MM.1S (cell line): ENCODE measurements around the gene CAPN9.

Source experiments
- DNase-seq: peaks from one replicate; pipeline ENCODE4 v3.0.0-alpha.2; 2015
- H2AFZ ChIP-seq: fragments of 300-600 bp; sonication (generic); 2 replicates; pipeline ENCODE4 v1.6.0; 2016; ENCODE audit warnings: antibody characterized with exemption, low read length
- H3F3A ChIP-seq: fragments of 300-600 bp; sonication (generic); 2 replicates; pipeline ENCODE4 v1.6.1; 2016; ENCODE audit warnings: mild to moderate bottlenecking, antibody characterized with exemption, low read length, moderate library complexity, mixed read lengths; ENCODE audit not compliant: insufficient read depth
- H3K27ac ChIP-seq: fragments of 300-600 bp; sonication (generic); 2 replicates; pipeline ENCODE4 v1.5.1; 2016; ENCODE audit warnings: mild to moderate bottlenecking, low read length
- H3K27me3 ChIP-seq: fragments of 300-600 bp; sonication (generic); replicated peaks from 2 replicates; pipeline ENCODE4 v1.6.0; 2016; ENCODE audit warnings: low read length; ENCODE audit not compliant: insufficient read depth
- H3K36me3 ChIP-seq: fragments of 300-600 bp; sonication (generic); replicated peaks from 2 replicates; pipeline ENCODE4 v1.6.1; 2016; ENCODE audit warnings: mild to moderate bottlenecking, low read length, mixed read lengths; ENCODE audit not compliant: insufficient read depth
- H3K4me1 ChIP-seq: fragments of 300-600 bp; sonication (generic); 2 replicates; pipeline ENCODE4 v1.6.1; 2016; ENCODE audit warnings: low read length, mixed read lengths
- H3K4me2 ChIP-seq: fragments of 300-600 bp; sonication (generic); 2 replicates; pipeline ENCODE4 v1.6.0; 2016; ENCODE audit warnings: low read depth, low read length
- H3K4me3 ChIP-seq: fragments of 300-600 bp; sonication (generic); 2 replicates; pipeline ENCODE4 v1.5.1; 2016; ENCODE audit warnings: low read length, mixed read lengths
- H3K79me2 ChIP-seq: fragments of 300-600 bp; sonication (generic); 2 replicates; pipeline ENCODE4 v1.6.1; 2016; ENCODE audit warnings: mixed run types, low read length, mixed read lengths
- H3K9ac ChIP-seq: fragments of 300-600 bp; sonication (generic); 2 replicates; pipeline ENCODE4 v1.6.1; 2016; ENCODE audit warnings: low read length, mixed read lengths
- H3K9me2 ChIP-seq: fragments of 300-600 bp; sonication (generic); replicated peaks from 2 replicates; pipeline ENCODE4 v1.6.1; 2016; ENCODE audit warnings: mild to moderate bottlenecking, low read length, mixed read lengths; ENCODE audit not compliant: insufficient read depth
- H3K9me3 ChIP-seq: fragments of 300-600 bp; sonication (generic); replicated peaks from 2 replicates; pipeline ENCODE4 v1.6.1; 2016; ENCODE audit warnings: mild to moderate bottlenecking, low read length, mixed read lengths; ENCODE audit not compliant: insufficient read depth
- H4K20me1 ChIP-seq: fragments of 300-600 bp; sonication (generic); 2 replicates; pipeline ENCODE4 v1.6.1; 2016; ENCODE audit warnings: mild to moderate bottlenecking, low read length, moderate library complexity, mixed read lengths; ENCODE audit not compliant: insufficient read depth
- CTCF ChIP-seq: fragments of 300-600 bp; sonication (generic); IDR thresholded peaks from 2 replicates; pipeline ENCODE4 v1.5.1; 2016; ENCODE audit warnings: antibody characterized with exemption, low read length, mixed read lengths
- EZH2 ChIP-seq: fragments of 300-600 bp; sonication (generic); optimal IDR thresholded peaks from 2 replicates; pipeline ENCODE3; 2017; ENCODE audit warnings: low read depth, mild to moderate bottlenecking, antibody characterized with exemption, low read length, mixed read lengths
- EZH2phosphoT487 ChIP-seq: fragments of 300-600 bp; sonication (generic); IDR thresholded peaks from 2 replicates; pipeline ENCODE4 v1.6.1; 2018; ENCODE audit warnings: antibody characterized with exemption, low read length

Gene CAPN9

GRCh38 chr1:230807029-230807428, 59.8 kb downstream of the CAPN9 start:
- no peak for DNase-seq
- H3K9me3 ChIP-seq = no peaks in the 10 kb centered on the region
- no peak for TF ChIP-seq CTCF
- no peak for TF ChIP-seq EZH2
- no peak for TF ChIP-seq EZH2phosphoT487
- no peak overlapping the region for H2AFZ ChIP-seq
- no peaks in the 10 kb centered on the region for H3K9me2 ChIP-seq
- H3K4me3 ChIP-seq = no peak overlapping the region
- H3K27ac ChIP-seq = no peak overlapping the region
- no peaks in the 10 kb centered on the region for H3K27me3 ChIP-seq
- H3K79me2 ChIP-seq = no peaks in the 10 kb centered on the region
- H4K20me1 ChIP-seq = no peaks in the 10 kb centered on the region
- no peaks in the 10 kb centered on the region for H3K4me1 ChIP-seq
- H3K4me2 ChIP-seq = no peak overlapping the region
- H3F3A ChIP-seq = no peaks in the 10 kb centered on the region
- no peak overlapping the region for H3K9ac ChIP-seq
- H3K36me3 ChIP-seq = no peaks in the 10 kb centered on the region

- Histone ChIP-seq H3K4me1 (no peaks in the 10 kb centered on the region), H2AFZ (0 out of 2 replicates have a peak overlapping the region, but pooled peaks have one; percentile 9), H4K20me1 (no peaks in the 10 kb centered on the region), H3K4me3 (no peak overlapping the region), H3K9me2 (no peaks in the 10 kb centered on the region), H3K27me3 (no peaks in the 10 kb centered on the region), H3K9ac (no peak overlapping the region), H3K36me3 (no peaks in the 10 kb centered on the region), H3F3A (no peaks in the 10 kb centered on the region), H3K79me2 (no peaks in the 10 kb centered on the region), H3K27ac (no peak overlapping the region), H3K4me2 (no peak overlapping the region), H3K9me3 (no peaks in the 10 kb centered on the region)
- no peak for TF ChIP-seq EZH2
- no peak for TF ChIP-seq CTCF
- TF ChIP-seq EZH2phosphoT487 = no peak
- DNase-seq = no peak
Observed at GRCh38 chr1:230807561-230808280, 60.5 kb downstream of the CAPN9 start.

- no peaks in the 10 kb centered on the region for H4K20me1 ChIP-seq
- H2AFZ ChIP-seq = 0 out of 2 replicates have a peak overlapping the region, but pooled peaks have one; percentile 9
- TF ChIP-seq CTCF (no peak), EZH2phosphoT487 (no peak), EZH2 (no peak)
- H3F3A ChIP-seq = no peaks in the 10 kb centered on the region
- H3K4me2 ChIP-seq = no peak overlapping the region
- no peaks in the 10 kb centered on the region for H3K9me2 ChIP-seq
- DNase-seq = no peak
- no peak overlapping the region for H3K27ac ChIP-seq
- no peak overlapping the region for H3K9ac ChIP-seq
- H3K4me1 ChIP-seq = no peaks in the 10 kb centered on the region
- H3K4me3 ChIP-seq = no peak overlapping the region
- no peaks in the 10 kb centered on the region for H3K27me3 ChIP-seq
- H3K36me3 ChIP-seq = no peaks in the 10 kb centered on the region
- H3K79me2 ChIP-seq = no peaks in the 10 kb centered on the region
- H3K9me3 ChIP-seq = no peaks in the 10 kb centered on the region
Observed at GRCh38 chr1:230808281-230808872, 61.2 kb downstream of the CAPN9 start.
